ENCODE data around the gene FBXL17.

FBXL17 gene

DNA sequence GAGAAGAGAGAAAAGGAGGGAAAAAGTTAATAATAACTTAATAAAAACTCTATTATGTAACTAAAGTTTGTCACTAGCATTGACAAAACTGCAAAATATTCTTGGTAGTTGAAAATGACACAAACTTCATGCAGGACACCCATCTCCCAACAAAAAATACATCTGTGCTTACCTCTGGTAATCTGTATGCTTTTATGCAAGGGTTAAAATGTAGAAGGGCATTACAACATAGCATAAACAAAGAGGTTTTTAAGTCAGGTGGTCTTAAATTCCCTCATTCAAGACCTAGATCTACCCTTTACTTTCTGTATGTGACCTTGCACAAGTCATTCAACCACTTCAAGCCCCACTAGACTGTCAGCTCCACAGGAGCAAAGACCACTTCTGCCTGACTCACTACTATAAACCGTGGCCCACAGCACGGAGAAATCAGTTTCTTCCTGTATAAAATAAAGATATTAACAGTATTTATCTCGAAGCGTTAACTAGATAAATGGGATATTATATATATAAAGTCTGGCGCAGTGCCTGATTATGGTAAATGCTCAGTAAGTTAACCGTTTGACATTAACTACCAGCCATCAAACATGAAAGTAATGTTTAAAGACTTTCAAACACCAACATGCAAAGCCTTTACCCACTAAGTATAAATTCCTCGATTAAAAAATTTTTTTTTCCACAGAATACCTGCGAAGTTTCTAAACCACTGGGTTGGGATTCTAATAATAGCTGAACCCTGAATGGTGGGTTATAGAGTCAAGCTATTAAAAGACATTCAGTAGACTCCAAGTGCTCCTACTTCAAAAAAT is 2.0 kb downstream of the FBXL17 start:
- Histone ChIP-seq H3K4me1 (no peaks in the 10 kb centered on the region; the same call in 1 of the 2 replicates), H3K27me3 (no peaks in the 10 kb centered on the region), H3K36me3 (no peaks in the 10 kb centered on the region; the same call in 1 of the 2 replicates), H3K4me3 (ENCODE audit: low read depth, low read length) (peak overlapping the region; percentile 78), H3K9me3 (no peaks in the 10 kb centered on the region)
- no peak for DNase-seq
- TF ChIP-seq, protein P1, sequence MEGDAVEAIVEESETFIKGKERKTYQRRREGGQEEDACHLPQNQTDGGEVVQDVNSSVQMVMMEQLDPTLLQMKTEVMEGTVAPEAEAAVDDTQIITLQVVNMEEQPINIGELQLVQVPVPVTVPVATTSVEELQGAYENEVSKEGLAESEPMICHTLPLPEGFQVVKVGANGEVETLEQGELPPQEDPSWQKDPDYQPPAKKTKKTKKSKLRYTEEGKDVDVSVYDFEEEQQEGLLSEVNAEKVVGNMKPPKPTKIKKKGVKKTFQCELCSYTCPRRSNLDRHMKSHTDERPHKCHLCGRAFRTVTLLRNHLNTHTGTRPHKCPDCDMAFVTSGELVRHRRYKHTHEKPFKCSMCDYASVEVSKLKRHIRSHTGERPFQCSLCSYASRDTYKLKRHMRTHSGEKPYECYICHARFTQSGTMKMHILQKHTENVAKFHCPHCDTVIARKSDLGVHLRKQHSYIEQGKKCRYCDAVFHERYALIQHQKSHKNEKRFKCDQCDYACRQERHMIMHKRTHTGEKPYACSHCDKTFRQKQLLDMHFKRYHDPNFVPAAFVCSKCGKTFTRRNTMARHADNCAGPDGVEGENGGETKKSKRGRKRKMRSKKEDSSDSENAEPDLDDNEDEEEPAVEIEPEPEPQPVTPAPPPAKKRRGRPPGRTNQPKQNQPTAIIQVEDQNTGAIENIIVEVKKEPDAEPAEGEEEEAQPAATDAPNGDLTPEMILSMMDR (IDR thresholded peaks at IDR 0.05; ENCODE audit: low read depth, low read length): no peak

DNA sequence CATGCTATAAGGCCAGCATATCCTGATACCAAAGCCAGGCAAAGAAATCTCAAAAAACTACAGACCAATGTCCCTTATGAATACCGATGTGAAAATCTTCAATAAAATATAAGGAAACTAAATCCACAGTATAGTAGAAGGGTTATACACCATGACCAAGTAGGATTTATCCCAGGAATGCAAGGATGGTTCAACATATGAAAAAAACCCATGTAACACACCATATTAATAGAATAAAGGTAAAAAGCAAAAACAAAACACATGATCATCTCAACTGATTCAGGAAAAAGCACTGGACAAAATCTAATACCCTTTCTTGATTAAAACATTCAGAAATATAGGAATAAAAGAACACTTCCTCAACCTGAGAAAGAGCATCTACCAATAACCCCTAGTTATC is 6.1 kb downstream of the FBXL17 start:
- TF ChIP-seq, protein P1 (IDR thresholded peaks at IDR 0.05; ENCODE audit: low read depth, low read length): no peak
- DNase-seq: no peak
- no peaks in the 10 kb centered on the region for H3K27me3 ChIP-seq
- H3K36me3 ChIP-seq: no peaks in the 10 kb centered on the region; the same call in 1 of the 2 replicates
- no peaks in the 10 kb centered on the region for H3K9me3 ChIP-seq
- H3K4me1 ChIP-seq: no peaks in the 10 kb centered on the region; the same call in 1 of the 2 replicates
- H3K4me3 ChIP-seq (ENCODE audit: low read depth, low read length): no peak overlapping the region

DNA sequence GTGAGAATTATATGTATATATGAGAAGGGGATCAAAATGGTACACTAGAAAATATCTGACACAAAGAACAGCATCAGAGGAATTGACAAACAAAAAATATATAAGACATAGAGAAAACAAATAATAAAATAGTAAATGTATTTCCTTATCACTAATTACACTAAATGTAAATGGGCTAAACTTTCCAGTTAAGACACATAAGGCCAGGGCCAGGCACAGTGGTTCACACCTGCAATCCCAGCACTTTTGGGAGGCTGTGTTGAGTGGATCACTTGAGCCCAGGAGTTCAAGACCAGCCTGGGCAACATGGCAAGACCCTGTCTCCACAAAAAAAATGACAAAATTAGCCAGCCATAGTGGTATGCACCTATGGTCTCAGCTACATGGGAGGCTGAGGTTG is 8.5 kb downstream of the FBXL17 start:
- no peaks in the 10 kb centered on the region; the same call in 1 of the 2 replicates for H3K36me3 ChIP-seq
- no peak overlapping the region for H3K4me3 ChIP-seq (ENCODE audit: low read depth, low read length)
- H3K27me3 ChIP-seq: no peaks in the 10 kb centered on the region
- H3K4me1 ChIP-seq: no peaks in the 10 kb centered on the region
- no peak for DNase-seq
- TF ChIP-seq, protein P1 (IDR thresholded peaks at IDR 0.05; ENCODE audit: low read depth, low read length): no peak
- H3K9me3 ChIP-seq: no peaks in the 10 kb centered on the region

DNA sequence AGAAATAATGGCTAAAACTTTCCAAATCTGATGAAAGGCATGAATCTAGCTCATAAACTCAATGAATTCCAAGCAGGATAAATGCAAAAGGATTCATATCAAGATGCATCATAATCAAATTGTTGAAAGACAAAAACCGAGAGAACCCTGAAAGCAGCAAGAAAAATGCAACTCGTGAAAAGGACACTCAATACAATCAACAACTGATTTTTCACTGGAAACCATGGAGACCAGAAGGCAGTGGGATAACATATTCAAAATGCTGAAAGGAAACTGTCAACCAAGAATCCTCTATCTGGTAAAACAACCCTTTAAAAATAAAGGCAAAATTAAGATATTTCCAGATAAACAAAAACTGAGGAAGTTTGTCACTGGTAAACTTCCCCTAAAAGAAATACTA is 9.5 kb downstream of the FBXL17 start:
- DNase-seq: no peak

DNA sequence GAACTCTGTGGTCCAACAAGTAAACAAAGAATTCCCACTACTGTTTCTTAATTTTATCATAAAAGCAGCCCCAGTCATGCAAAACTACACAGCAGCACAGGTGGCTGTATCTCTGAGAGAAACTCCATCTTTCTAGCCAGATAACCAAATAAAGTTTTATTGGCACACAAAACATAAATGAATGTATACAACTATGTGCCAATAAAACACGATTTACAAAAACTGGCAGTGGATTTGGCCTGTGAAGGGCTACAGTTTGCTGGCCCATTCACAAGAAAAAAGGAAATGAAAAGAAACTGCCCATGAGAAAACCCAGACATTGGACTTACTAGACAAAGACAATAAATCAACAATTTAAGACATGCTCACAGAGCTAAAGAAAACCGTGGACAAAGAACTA is 10.6 kb downstream of the FBXL17 start:
- H3K27me3 ChIP-seq: no peaks in the 10 kb centered on the region
- DNase-seq: no peak
- H3K36me3 ChIP-seq: no peaks in the 10 kb centered on the region
- TF ChIP-seq, protein P1 (IDR thresholded peaks at IDR 0.05; ENCODE audit: low read depth, low read length): no peak
- no peak overlapping the region for H3K4me3 ChIP-seq (ENCODE audit: low read depth, low read length)
- no peaks in the 10 kb centered on the region for H3K9me3 ChIP-seq
- H3K4me1 ChIP-seq: no peaks in the 10 kb centered on the region

More for the DNA sequence above, 9.5 kb downstream of the FBXL17 start:
- TF ChIP-seq, protein P1 (IDR thresholded peaks at IDR 0.05; ENCODE audit: low read depth, low read length): no peak
- Histone ChIP-seq H3K36me3 (no peaks in the 10 kb centered on the region; the same call in 1 of the 2 replicates), H3K4me1 (no peaks in the 10 kb centered on the region), H3K27me3 (no peaks in the 10 kb centered on the region), H3K9me3 (no peaks in the 10 kb centered on the region), H3K4me3 (ENCODE audit: low read depth, low read length) (no peak overlapping the region)

DNA sequence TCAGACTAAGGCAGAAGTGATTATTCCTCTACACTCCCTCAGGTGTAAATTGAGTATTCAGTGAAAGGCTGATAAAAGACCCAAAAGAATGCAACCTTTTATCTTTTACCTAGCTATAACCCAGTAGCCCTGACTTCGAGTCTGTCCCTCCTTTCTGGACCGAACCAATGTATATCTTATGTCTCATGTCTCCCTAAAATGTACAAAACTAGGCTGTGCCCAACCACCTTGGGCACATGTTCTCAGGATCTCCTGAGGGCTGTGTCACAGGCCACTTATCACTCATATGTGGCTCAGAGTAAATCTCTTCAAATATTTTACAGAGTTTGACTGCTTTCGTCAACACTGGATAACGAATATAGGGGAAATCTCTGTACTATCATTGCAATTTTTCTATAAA is 12.7 kb downstream of the FBXL17 start:
- no peak for DNase-seq
- no peaks in the 10 kb centered on the region for H3K27me3 ChIP-seq
- no peaks in the 10 kb centered on the region for H3K4me1 ChIP-seq
- no peak overlapping the region for H3K4me3 ChIP-seq (ENCODE audit: low read depth, low read length)
- H3K9me3 ChIP-seq: no peaks in the 10 kb centered on the region
- TF ChIP-seq, protein P1 (IDR thresholded peaks at IDR 0.05; ENCODE audit: low read depth, low read length): no peak
- H3K36me3 ChIP-seq: no peaks in the 10 kb centered on the region
